ENCODE results near the gene SLC10A4. TPM values are rescaled to one million over a fixed set of nuclear protein-coding genes. Genes with fewer than 3 reads are reported as not detected.
"Not testable (repeated sequence)": the region's sequence is repeated elsewhere in the genome, so short reads cannot be mapped to it uniquely, and the experiment has no call there.

SLC10A4 gene, protein sequence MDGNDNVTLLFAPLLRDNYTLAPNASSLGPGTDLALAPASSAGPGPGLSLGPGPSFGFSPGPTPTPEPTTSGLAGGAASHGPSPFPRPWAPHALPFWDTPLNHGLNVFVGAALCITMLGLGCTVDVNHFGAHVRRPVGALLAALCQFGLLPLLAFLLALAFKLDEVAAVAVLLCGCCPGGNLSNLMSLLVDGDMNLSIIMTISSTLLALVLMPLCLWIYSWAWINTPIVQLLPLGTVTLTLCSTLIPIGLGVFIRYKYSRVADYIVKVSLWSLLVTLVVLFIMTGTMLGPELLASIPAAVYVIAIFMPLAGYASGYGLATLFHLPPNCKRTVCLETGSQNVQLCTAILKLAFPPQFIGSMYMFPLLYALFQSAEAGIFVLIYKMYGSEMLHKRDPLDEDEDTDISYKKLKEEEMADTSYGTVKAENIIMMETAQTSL
- 0.23 TPM in 1 of 2 replicates, not detected in the other for total RNA-seq (2021)
- Bru-seq, nascent RNA, result percentile 28 among the genes with signal in this experiment
- BruChase-seq, experiment 1, labeled RNA remaining after a 2-hour chase, result percentile 42 among the genes with signal in this experiment
- percentile 33 among the genes with signal in this experiment for BruChase-seq, experiment 2, labeled RNA remaining after a 6-hour chase
- long read RNA-seq, result 0 reads

DNA sequence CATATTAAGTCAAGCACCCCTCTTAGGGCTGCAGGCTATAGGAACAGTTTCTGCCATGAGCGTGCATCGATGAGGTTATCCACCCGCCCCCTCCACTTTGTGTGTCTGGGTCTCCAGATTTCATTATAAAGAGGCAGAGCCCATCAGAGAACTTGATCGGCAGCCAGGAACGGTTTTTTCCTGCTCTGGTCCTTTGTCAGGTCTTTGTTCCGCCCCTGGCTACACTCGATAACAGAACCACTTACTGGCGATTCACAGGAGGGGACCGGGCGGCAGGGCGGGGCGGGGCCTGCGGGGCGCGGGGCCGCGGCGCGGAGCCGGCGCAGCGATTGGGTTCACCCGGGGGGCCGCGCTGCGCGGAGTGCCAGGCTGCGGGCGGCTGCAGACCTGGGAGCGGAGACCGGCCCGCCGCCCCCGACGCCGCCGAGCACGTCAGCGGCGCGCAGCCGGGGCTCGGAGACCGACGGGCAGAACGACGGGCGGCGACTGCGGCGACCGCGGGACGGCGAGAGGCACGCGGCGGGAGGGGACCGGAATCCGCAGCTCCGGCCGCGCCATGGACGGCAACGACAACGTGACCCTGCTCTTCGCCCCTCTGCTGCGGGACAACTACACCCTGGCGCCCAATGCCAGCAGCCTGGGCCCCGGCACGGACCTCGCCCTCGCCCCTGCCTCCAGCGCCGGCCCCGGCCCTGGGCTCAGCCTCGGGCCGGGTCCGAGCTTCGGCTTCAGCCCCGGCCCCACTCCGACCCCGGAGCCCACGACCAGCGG, at the start of gene SLC10A4:
SLC10A4 (plus strand) TSS at position 338 of the 771 bp plus-strand sequence; CDS start at position 557, 219 bp downstream.
- no peaks in the 10 kb centered on the region for H3F3A ChIP-seq (ENCODE audit: insufficient read depth, low read depth)
- POLR2A ChIA-PET (ENCODE audit: unreplicated experiment), result no interaction called here
- H4K20me1 ChIP-seq (ENCODE audit: insufficient read depth), result no peaks in the 10 kb centered on the region
- BruUV-seq (replicated peaks), result no TSS peak
- no peaks in the 10 kb centered on the region for H3K27me3 ChIP-seq (ENCODE audit: insufficient read depth, low read depth)
- no peak within 1 kb of the TSS for H3K27ac ChIP-seq
- CTCF ChIA-PET, result no interaction called here
- no peaks in the 10 kb centered on the region for H3K36me3 ChIP-seq (ENCODE audit: low read depth)
- no peak within 1 kb of the TSS for H3K4me3 ChIP-seq
- no peak within 1 kb of the TSS; the same call in 1 of the 2 replicates for H2AFZ ChIP-seq
- H3K9me3 ChIP-seq (ENCODE audit: insufficient read depth, low read depth), result no peaks in the 10 kb centered on the region
- no peak for DNase-seq
- H3K4me2 ChIP-seq, result no peak within 1 kb of the TSS
- intact Hi-C loops (cut with micrococcal nuclease; ENCODE audit: unreplicated experiment), result no loop called here
- TF ChIP-seq, protein P1, sequence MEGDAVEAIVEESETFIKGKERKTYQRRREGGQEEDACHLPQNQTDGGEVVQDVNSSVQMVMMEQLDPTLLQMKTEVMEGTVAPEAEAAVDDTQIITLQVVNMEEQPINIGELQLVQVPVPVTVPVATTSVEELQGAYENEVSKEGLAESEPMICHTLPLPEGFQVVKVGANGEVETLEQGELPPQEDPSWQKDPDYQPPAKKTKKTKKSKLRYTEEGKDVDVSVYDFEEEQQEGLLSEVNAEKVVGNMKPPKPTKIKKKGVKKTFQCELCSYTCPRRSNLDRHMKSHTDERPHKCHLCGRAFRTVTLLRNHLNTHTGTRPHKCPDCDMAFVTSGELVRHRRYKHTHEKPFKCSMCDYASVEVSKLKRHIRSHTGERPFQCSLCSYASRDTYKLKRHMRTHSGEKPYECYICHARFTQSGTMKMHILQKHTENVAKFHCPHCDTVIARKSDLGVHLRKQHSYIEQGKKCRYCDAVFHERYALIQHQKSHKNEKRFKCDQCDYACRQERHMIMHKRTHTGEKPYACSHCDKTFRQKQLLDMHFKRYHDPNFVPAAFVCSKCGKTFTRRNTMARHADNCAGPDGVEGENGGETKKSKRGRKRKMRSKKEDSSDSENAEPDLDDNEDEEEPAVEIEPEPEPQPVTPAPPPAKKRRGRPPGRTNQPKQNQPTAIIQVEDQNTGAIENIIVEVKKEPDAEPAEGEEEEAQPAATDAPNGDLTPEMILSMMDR (conservative IDR thresholded peaks at IDR 0.05), result no peak
- no peak for TF ChIP-seq EZH2 (IDR thresholded peaks at IDR 0.05; ENCODE audit: low read depth)
- H3K79me2 ChIP-seq (ENCODE audit: low read depth), result no peaks in the 10 kb centered on the region
- no peaks in the 10 kb centered on the region for H3K9me2 ChIP-seq (ENCODE audit: insufficient read depth)
- H3K4me1 ChIP-seq (replicated peaks; ENCODE audit: insufficient read depth), result no peaks in the 10 kb centered on the region

DNA sequence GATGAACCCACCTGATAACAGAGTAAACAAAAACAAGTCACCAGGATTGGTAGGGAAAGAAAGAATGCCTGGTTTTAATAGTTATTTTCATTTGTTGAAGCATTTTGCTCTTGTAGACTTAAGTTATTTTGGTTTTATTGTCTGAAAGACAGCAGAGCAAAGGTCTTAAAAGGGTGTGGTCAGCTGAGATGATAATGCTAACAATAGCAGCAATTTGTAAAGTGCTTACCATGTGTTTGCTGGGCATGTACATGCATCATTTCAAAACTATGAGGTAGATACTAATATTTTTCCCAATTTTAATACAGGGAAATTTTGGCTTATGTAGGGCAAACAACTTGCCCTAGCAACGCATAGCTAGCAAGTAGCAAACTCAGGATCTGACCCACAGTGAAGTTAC, 46.8 kb upstream of the SLC10A4 start:
- Histone ChIP-seq H3K9me2 (ENCODE audit: insufficient read depth) (no peaks in the 10 kb centered on the region), H2AFZ (no peak overlapping the region), H3F3A (ENCODE audit: insufficient read depth, low read depth) (no peaks in the 10 kb centered on the region; the same call in 1 of the 2 replicates), H3K36me3 (ENCODE audit: low read depth) (no peaks in the 10 kb centered on the region), H3K79me2 (ENCODE audit: low read depth) (no peaks in the 10 kb centered on the region), H3K9me3 (ENCODE audit: insufficient read depth, low read depth) (no peaks in the 10 kb centered on the region), H3K4me3 (no peak overlapping the region), H3K27me3 (ENCODE audit: insufficient read depth, low read depth) (no peaks in the 10 kb centered on the region), H3K27ac (no peak overlapping the region), H3K4me2 (no peak overlapping the region), H3K4me1 (replicated peaks; ENCODE audit: insufficient read depth) (no peaks in the 10 kb centered on the region), H4K20me1 (ENCODE audit: insufficient read depth) (0 out of 2 replicates have a peak, but pooled peaks cover under 1% of the 10 kb centered on the region)
- DNase-seq, result no peak
- BruUV-seq (replicated peaks), result no TSS peak
- no peak for TF ChIP-seq EZH2 (IDR thresholded peaks at IDR 0.05; ENCODE audit: low read depth)
- TF ChIP-seq, protein P1 (conservative IDR thresholded peaks at IDR 0.05), result no peak
- intact Hi-C loops (cut with micrococcal nuclease; ENCODE audit: unreplicated experiment), result loop anchor here (10.0 kb wide), 1 partner anchor 122 kb away; no protein-coding TSS in a partner anchor
- ChIA-PET CTCF (no interaction called here), POLR2A (ENCODE audit: unreplicated experiment) (no interaction called here)

DNA sequence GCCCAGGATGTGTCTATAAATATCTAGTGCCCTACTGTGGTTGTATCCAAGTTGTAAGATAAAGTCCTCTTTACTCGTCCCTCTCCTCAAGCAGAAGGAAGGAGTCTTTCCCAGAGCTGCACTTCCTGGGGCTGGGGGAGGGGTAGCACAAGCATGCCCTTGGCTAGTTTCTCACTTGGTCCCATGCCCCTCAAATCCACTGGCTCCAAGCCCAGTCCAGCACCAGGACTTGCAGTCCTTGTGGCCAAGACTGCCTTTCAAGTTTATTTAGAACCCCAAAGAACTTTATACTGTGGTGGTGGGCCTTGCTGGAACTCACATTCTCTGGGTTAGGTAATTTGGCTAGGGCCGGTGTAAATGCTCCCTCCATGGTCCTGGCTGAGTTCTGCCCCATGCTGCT, 43.2 kb upstream of the SLC10A4 start:
- H3K9me2 ChIP-seq (ENCODE audit: insufficient read depth), result no peaks in the 10 kb centered on the region
- no peaks in the 10 kb centered on the region for H3K4me1 ChIP-seq (replicated peaks; ENCODE audit: insufficient read depth)
- H2AFZ ChIP-seq, result no peak overlapping the region
- TF ChIP-seq, protein P1 (conservative IDR thresholded peaks at IDR 0.05), result no peak
- no peak for TF ChIP-seq EZH2 (IDR thresholded peaks at IDR 0.05; ENCODE audit: low read depth)
- POLR2A ChIA-PET (ENCODE audit: unreplicated experiment), result no interaction called here
- no peaks in the 10 kb centered on the region for H3K79me2 ChIP-seq (ENCODE audit: low read depth)
- no TSS peak for BruUV-seq (replicated peaks)
- no peaks in the 10 kb centered on the region for H3F3A ChIP-seq (ENCODE audit: insufficient read depth, low read depth)
- H3K27ac ChIP-seq, result no peak overlapping the region
- no peak for DNase-seq
- no peaks in the 10 kb centered on the region for H3K9me3 ChIP-seq (ENCODE audit: insufficient read depth, low read depth)
- intact Hi-C loops (cut with micrococcal nuclease; ENCODE audit: unreplicated experiment), result loop anchor here (10.0 kb wide), 2 partner anchors 105 to 125 kb away; no protein-coding TSS in a partner anchor
- no peak overlapping the region for H3K4me2 ChIP-seq
- H4K20me1 ChIP-seq (ENCODE audit: insufficient read depth), result no peaks in the 10 kb centered on the region
- no peak overlapping the region for H3K4me3 ChIP-seq
- H3K27me3 ChIP-seq (ENCODE audit: insufficient read depth, low read depth), result no peaks in the 10 kb centered on the region
- CTCF ChIA-PET, result interaction anchor here (0.6 kb wide), 1 partner anchor 48 kb away, joined by 3 read pairs; no protein-coding TSS in a partner anchor
- H3K36me3 ChIP-seq (ENCODE audit: low read depth), result no peaks in the 10 kb centered on the region

DNA sequence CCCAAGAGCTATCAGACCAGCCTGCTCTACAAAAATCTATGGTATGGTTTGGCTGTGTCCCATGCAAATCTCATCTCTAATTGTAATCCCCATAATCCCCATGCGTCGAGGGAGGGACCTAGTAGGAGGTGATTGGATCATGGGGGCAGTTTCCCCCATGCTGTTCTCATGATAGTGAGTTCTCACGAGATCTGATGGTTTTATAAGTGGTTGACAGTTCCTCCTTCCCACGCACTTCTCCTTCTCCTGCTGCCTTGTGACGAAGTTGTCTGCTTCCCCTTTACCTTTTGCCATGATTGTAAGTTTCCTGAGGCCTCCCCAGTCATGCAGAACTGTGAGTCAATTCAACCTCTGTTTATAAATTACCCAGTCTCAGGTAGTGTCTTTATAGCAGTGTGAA, 42.2 kb upstream of the SLC10A4 start:
- BruUV-seq (replicated peaks); H3K79me2 ChIP-seq (ENCODE audit: low read depth); H3K4me1 ChIP-seq (replicated peaks; ENCODE audit: insufficient read depth); H3F3A ChIP-seq (ENCODE audit: insufficient read depth, low read depth); H3K36me3 ChIP-seq (ENCODE audit: low read depth); DNase-seq; H3K4me2 ChIP-seq; H3K9me2 ChIP-seq (ENCODE audit: insufficient read depth); H3K9me3 ChIP-seq (ENCODE audit: insufficient read depth, low read depth); H2AFZ ChIP-seq; H4K20me1 ChIP-seq (ENCODE audit: insufficient read depth); H3K27ac ChIP-seq; H3K4me3 ChIP-seq; H3K27me3 ChIP-seq (ENCODE audit: insufficient read depth, low read depth); CTCF ChIA-PET: not testable (repeated sequence)
- POLR2A ChIA-PET (ENCODE audit: unreplicated experiment), result interaction anchor here (0.7 kb wide), 1 partner anchor 92 kb away, joined by 3 read pairs; no protein-coding TSS in a partner anchor
- intact Hi-C loops (cut with micrococcal nuclease; ENCODE audit: unreplicated experiment), result loop anchor here (10.0 kb wide), 1 partner anchor 104 kb away; no protein-coding TSS in a partner anchor
